Right cardiac atrium (tissue), 5 donors: ENCODE measurements around the gene PLEKHB1. TPM values are rescaled to one million over a fixed set of nuclear protein-coding genes. Genes with fewer than 3 reads are reported as not detected.
"Not testable (repeated sequence)": the region's sequence is repeated elsewhere in the genome, so short reads cannot be mapped to it uniquely, and the experiment has no call there.

Experiments used
- ATAC-seq, 2 donors: fragments of 200-7000 bp; cut with Tn5 transposase; one replicate each; pipeline versions ENCODE4 v1.8.0 to v1.9.1; 2020; ENCODE audit warnings: moderate library complexity in 2 of 2, mild to moderate bottlenecking in 1 of 2
- DNase-seq, 3 donors: peaks; one replicate each; pipeline ENCODE4 v3.0.0-alpha.2; 2020
- H3K27ac ChIP-seq: one replicate; pipeline ENCODE4 v1.5.1; 2013; ENCODE audit warnings: mild to moderate bottlenecking, low read length, control low read depth, moderate library complexity
- H3K27me3 ChIP-seq: one replicate; pipeline ENCODE4 v1.6.1; 2013; ENCODE audit not compliant: control insufficient read depth, insufficient read depth
- H3K4me1 ChIP-seq: one replicate; pipeline ENCODE4 v1.6.1; 2013; ENCODE audit warnings: low read length; ENCODE audit not compliant: control insufficient read depth, insufficient read depth
- H3K4me3 ChIP-seq: one replicate; pipeline ENCODE4 v1.5.1; 2013; ENCODE audit warnings: low read length, control low read depth
- H3K9me3 ChIP-seq: one replicate; pipeline ENCODE4 v1.6.1; 2013; ENCODE audit warnings: low read length; ENCODE audit not compliant: control insufficient read depth
- WGBS: extraction: QIAGEN DNeasy Blood & Tissue Kit; methylation state at CpG from one replicate; pipeline ENCODE4 v1.1.7; 2013; 5-methylcytosine and 5-hydroxymethylcytosine counted together
- intact Hi-C, 4 donors: fragments of 100-400 bp; cut with DNase I; formaldehyde crosslinking; loops; one replicate each; pipeline versions ENCODE4 v1.11.0 to v1.14.0; 2022 to 2023
- polyA plus RNA-seq: library from polyadenylated mRNA; stranded (reverse); fragments of 200-250 nt; gene quantifications from one replicate; pipeline ENCODE4 v1.2.3, GENCODE V29; 2013
- total RNA-seq, 4 donors: library from RNA; stranded (reverse); fragmentation: NEBNext Ultra II Directional; extraction: Animal tissue kit (Norgen Biotek cat#: 25700); gene quantifications; one replicate each; pipeline ENCODE4 v1.2.1, GENCODE V29; 2021
- donor health status: healthy with polysubstance abuse.
- donor health status: DM: no; HTN: yes; CAD: no.
- donor health status: DM: no; HTN: no; CAD: no.
- donor health status: DM: no; HTN: yes; CAD: no; lungs with severe emphysema.
- donor health status: DM: yes; HTN: yes; CAD: no.

The PLEKHB1 gene
- total and polyA plus RNA-seq, 5 donors = 11.7 to 31.5 (median 17.9) TPM

GRCh38 chr11:73676552-73676951, 30.2 kb downstream of the PLEKHB1 start:
- H3K4me3 ChIP-seq, H3K27me3 ChIP-seq, H3K27ac ChIP-seq, intact Hi-C loops, DNase-seq, H3K9me3 ChIP-seq, ATAC-seq, H3K4me1 ChIP-seq: not testable (repeated sequence)
- 81% methylated on average over 5 of the region's 5 CpGs for WGBS

- WGBS = 54% methylated on average over 2 of the region's 2 CpGs
- Histone ChIP-seq H3K27me3 (no peaks in the 10 kb centered on the region), H3K27ac (no peak overlapping the region), H3K9me3 (no peaks in the 10 kb centered on the region), H3K4me3 (no peak overlapping the region), H3K4me1 (no peaks in the 10 kb centered on the region)
- intact Hi-C loops = no loop called here
- ATAC-seq (no peak), DNase-seq (no peak)
These were observed 34.3 kb downstream of the PLEKHB1 start for GRCh38 chr11:73680687-73681086.

GRCh38 chr11:73693899-73694525, 47.6 kb downstream of the PLEKHB1 start:
- no peak overlapping the region for H3K27ac ChIP-seq
- ATAC-seq = no peak
- H3K9me3 ChIP-seq = no peaks in the 10 kb centered on the region
- no peaks in the 10 kb centered on the region for H3K27me3 ChIP-seq
- no peaks in the 10 kb centered on the region for H3K4me1 ChIP-seq
- H3K4me3 ChIP-seq = no peak overlapping the region
- no peak for DNase-seq
- 95% methylated on average over 4 of the region's 4 CpGs for WGBS
- intact Hi-C loops = no loop called here

GRCh38 chr11:73705053-73705452, 58.7 kb downstream of the PLEKHB1 start:
- intact Hi-C loops = no loop called here
- DNase-seq = no peak
- 98% methylated on average over 1 of the region's 1 CpG for WGBS
- Histone ChIP-seq H3K4me1 (no peaks in the 10 kb centered on the region), H3K27ac (no peak overlapping the region), H3K4me3 (no peak overlapping the region), H3K27me3 (no peaks in the 10 kb centered on the region), H3K9me3 (no peaks in the 10 kb centered on the region)
- ATAC-seq = no peak

- Histone ChIP-seq H3K27me3 (no peaks in the 10 kb centered on the region), H3K27ac (no peak overlapping the region), H3K9me3 (no peaks in the 10 kb centered on the region), H3K4me1 (no peaks in the 10 kb centered on the region), H3K4me3 (no peak overlapping the region)
- intact Hi-C loops = no loop called here
- WGBS = 95% methylated on average over 3 of the region's 3 CpGs
- no peak for DNase-seq
- ATAC-seq = no peak
These were observed 64.6 kb downstream of the PLEKHB1 start for GRCh38 chr11:73710964-73711363.

Other genes with a start within 250 kb of the PLEKHB1 start
- gene FAM168A, start 48.5 kb upstream of the PLEKHB1 start, total RNA-seq = 10 to 100 TPM; 35.8 to 46.2 (median 41.2) TPM
- gene FAM168A, start 48.5 kb upstream of the PLEKHB1 start, polyA plus RNA-seq = 14.2 TPM
- 100 to 1,000 TPM in 3 of 4 donors, 10 to 100 TPM in 1; 98.9 to 140 (median 114) TPM for gene RAB6A, start 114.5 kb downstream of the PLEKHB1 start, total RNA-seq
- gene RAB6A, start 114.5 kb downstream of the PLEKHB1 start, polyA plus RNA-seq = 68.2 TPM
- gene MRPL48, start 141.3 kb downstream of the PLEKHB1 start, total RNA-seq = 10 to 100 TPM; 36.3 to 47.2 (median 37.4) TPM
- 53.1 TPM for gene MRPL48, start 141.3 kb downstream of the PLEKHB1 start, polyA plus RNA-seq
- 10 to 100 TPM; 63.9 to 71.8 (median 65.3) TPM for gene COA4, start 230.3 kb downstream of the PLEKHB1 start, total RNA-seq
- 97.9 TPM for gene COA4, start 230.3 kb downstream of the PLEKHB1 start, polyA plus RNA-seq
- gene PAAF1, start 230.4 kb downstream of the PLEKHB1 start, total RNA-seq = 10 to 100 TPM; 13.9 to 22.8 (median 18.7) TPM
- gene PAAF1, start 230.4 kb downstream of the PLEKHB1 start, polyA plus RNA-seq = 12.7 TPM